Stimulated activated CD4-positive, alpha-beta T cell treated with anti-CD3 and anti-CD28 coated beads, TNF-alpha, amount 100 ng/mL, for 48 hours (primary cell): ENCODE data around the gene HNMT.

Experiments
- DNase-seq, 3 donors: peaks; one replicate each; pipeline ENCODE4 v3.0.0-alpha.2; 2020; ENCODE audit warnings: low read depth in 3 of 3

HNMT gene

DNA sequence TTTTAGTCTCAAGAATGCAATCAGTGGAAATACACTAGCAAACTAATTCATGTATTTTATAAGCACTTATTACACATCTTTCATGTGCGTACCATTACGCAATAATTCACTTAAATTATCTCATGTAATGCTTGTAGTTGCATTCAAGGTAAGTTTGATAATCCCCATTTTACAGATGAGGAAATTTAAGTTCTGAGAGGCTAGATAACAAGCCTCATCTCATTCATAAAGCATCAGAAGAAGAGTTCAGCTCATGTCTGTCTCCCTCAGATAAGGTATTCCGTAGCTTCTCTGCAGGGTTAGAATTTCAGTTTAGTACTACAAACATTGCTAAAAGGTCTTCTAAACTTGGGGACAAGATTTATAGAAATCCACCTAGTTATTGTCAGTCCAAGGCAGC, 47.8 kb downstream of the HNMT start:
- no peak for DNase-seq

DNA sequence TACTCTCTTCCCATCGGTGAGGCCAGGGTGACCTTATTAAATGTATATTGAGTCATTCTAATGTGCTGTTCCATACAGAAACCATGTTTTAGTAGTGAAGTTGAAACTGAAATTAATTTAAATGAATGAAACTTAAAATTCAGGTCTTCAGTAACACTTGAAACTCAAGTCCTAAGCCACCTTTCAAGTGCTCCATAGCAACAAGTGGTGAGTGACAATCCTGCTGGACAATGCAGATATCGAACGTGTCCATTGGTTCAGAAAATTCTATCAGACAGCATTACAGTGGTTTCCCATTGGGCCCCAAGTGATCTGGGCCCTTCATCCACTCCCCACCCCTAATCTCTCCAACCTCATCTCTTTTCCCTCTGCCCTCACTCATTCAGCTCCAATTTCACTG, 48.7 kb downstream of the HNMT start:
- DNase-seq = no peak

DNA sequence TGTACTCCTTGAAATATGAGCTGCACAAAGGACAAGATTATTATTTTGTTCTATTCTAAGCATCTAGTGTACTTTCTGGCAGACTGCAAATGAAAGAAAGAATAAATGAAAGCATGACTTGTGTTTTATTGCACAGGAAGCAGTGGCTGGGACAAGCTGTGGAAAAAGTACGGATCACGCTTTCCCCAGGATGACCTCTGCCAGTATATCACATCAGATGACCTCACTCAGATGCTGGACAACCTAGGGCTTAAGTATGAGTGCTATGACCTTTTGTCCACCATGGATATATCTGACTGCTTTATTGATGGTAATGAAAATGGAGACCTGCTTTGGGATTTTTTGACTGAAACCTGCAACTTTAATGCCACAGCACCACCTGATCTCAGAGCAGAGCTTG, 49.4 kb downstream of the HNMT start:
- no peak for DNase-seq

DNA sequence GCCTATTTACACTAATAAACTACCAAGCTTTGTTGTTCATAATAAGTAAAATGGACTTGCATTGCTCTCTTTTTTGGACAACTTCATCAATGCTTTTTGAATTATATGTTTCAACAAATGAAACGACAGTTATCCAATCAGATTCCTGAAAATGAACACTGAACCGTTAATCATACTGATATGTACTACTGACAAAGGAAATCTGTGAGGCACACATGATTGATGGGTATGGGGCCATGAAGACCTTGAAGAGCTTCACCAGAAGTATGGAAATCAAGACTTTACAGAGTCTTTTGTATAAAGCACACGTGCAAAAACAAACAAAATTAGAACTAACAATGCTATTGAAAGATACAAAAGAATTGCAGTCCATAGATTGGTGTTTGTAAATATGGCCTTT, 51.2 kb downstream of the HNMT start:
- no peak for DNase-seq

DNA sequence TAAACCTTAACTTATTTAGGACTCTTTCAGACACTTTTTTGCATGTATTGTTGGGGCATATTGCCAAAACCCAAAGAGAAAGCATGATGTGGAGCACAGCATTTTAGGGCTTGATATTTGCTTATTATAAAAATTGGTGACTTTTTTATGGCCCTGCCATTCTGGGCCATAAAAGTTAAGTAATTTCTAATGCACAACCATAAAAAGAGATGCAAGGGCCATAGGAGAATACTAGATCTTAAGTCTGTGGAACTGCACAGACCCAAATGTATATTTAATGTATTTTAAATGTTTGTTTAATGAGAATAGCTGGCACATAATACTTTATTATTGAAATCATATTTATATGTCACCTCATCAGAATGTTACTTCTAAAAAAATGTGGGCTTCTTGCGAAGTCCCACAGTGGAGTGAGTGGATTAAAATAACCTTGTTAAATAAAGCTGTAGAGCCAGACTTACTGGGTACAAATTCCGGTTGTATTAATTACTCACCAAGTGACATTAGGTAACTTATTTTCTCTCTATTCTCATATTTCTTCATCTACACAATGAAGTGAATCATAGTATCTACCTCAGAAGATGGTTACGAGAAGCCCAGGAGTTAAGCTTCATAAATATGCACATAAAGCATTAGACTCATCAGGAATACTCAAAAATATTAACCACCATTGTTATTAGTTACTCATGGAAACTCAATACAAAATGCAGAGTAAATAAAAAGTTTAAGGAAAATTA, 52.2 kb downstream of the HNMT start:
- DNase-seq = no peak

DNA sequence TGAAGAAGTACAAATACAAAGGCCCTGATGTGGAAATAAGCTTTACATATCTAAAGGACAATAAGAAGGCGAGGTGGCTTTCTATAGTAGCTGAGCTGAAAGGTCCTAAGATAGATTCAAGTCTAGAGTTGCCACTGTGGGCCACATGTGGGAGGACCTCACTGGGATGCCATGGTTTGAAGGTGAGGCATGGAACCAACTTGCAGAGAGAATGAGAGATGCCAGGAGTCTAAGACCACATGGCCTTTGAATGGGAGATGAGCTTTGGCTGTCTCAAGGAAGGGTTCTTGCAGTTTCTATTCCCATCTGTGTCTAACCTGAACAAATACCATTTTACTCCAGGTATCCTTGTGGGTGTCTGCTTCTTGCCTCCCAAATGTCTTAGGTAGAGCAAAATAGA, 53.6 kb downstream of the HNMT start:
- no peak for DNase-seq

DNA sequence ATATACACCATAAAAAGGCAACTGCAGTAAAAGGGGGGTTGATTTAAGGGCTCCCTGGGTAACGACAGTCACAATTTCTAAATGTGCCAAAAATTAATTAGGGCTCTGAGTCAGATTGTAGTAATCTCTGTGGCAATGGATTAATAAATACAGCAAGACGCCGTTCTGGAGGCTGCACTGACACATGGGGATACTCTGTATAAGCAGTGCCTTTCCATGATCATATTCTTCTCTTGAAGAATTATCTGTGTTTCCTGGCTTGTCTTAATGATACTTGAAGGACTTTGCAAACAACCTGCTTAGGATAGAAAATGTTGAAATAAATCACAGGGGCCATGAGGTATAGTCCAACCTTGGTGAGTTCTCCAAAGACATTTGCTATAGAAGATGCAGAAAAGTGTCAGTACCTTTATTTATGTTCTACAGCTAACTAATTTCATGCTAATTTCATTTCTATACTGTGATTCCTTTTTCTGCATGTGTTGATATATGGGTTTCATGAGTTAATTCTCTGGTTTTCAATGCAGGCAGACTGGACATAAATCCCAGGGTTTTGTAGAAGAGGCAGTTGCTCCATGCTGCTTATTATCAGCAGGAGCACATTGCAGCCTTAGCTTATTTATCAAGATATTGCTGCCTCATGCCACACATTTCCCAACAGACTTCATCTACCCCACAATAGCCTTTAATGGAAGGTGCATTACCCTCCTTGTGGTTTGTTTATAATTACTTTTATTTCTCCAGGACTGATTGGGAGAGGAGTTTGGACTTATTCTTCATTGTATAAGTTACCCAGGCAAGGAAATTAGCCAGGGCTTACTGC, 54.8 kb downstream of the HNMT start:
- DNase-seq = no peak

DNA sequence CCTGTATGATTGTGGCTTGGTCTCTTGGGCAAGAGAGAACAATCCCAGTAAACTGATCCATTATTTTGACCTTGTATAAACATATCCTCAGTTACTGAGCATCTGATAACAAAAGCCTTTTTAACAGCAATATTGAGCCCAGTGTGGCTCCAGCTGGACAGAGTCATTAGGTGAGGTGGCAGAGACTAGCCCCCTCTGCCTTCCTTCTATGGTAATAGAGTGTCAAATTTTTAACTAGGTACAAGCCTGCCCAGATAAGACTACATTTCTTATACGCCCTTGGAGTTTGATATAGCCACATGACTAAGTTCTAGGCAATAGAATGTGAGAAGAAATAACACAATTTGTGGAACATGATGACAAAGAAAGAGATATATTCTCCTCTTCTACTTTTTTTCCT, 56.2 kb downstream of the HNMT start:
- DNase-seq = no peak

DNA sequence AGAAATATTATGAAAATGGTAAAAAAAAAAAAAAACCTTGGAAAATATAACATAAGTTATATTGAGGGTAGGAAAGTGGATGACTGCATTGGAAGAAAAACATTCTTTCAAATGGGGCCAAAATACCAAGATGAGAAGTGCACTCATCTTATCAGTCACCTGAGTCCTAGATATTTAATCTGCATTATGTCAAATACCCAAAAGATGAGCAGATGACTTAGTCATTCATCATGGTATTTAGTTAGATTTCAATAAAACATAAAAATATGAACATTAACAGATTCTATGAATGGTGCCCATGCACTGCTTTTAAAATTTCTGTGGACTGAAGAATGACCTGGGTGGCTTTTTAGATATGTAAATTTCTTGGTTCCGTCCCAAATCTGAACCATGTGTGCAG, 56.9 kb downstream of the HNMT start:
- no peak for DNase-seq

DNA sequence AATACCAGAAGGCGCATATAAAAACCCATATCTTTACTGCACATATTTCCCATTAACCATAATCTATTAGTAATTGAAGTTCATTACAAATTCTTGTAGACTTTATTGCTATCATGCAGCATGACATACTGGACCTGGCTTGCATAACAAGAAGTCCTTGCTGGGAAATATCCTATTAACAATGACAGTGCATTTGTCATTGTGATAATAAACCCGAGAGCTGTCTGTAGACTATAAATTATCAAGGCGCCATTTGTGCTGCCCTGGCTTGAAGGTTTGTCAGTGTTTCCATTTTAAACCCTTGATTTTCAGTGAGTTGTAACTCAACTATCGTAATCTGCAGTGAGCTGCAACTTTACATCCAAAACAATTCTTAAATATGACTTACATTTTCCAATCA, 59.0 kb downstream of the HNMT start:
- no peak for DNase-seq

DNA sequence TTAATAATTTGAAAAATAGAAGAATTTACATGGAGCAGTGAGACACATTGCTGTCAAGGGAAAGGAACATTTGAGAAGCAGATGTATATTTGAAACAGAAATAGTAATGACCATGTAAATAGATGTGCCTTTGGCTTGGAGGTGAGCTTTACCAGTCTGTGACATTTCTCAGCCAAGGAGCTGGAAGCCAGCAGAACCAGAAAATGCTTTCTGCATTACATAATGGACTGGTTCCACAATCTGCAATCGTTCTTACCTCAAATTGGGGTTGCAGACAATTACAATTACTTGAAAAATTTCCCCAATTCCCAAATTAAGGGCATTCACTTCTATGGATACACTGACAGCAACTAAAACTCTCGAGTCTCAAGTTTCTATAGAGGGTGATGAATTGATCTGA, 59.7 kb downstream of the HNMT start:
- no peak for DNase-seq

DNA sequence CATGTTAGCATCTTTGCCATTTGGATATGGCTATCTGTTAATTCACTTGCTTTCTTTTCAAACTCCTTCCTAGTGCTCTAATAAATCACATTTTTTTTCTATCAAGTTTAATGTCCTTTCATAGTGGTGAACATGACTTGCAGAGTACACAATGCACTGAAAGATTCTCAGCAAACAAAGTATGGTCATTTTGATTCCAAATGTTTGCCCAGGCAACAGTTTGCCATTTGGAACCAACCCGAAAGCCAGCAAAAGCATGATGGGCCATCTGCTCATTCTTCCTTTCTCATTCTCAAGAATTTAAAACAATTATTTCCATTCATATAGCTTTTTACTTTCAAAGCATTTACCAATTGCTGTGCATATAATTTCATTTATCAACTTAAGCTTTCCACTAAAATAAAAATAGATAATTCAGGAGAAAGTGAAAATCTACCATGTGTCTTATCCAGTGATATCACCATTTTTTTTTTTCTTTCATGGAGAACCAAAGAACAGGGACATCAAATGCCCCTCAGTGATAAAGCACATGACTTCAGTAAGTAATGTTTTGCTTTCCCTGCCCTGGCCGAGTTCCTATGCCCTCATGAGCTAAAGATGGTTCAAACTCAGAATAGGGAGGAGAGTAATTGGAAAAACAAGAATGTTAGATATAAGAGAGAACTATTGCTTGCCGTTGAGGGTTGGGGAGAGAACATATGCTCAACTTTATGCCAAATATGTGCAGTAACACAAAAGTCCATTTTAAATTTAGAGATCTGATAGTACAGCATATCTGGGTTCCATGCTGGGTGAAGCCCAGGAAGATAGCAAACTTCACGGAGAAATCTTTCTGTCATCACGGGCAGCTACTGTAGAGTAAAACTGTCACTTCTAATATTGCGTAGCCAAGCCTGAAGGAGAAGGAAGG, 62.1 kb downstream of the HNMT start:
- no peak for DNase-seq

DNA sequence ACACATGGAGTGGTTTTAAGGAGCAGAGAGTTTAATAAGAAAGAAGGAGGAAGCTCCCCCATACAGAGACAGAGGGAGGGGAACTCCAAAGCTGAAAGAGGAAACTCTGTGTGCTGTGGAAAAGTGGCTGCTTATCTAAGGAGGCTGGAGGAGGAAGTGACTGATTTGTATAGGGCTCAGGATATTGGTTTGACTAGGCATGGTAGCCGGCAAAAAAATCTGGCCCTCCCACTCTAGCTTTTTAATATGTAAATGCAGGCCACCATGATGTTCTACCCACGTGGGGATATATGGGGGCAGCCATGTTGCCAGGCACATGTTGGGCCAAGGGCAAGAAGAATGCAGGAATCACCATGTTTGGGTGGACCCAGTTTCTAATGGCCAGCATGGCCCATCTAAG, 64.3 kb downstream of the HNMT start:
- no peak for DNase-seq

DNA sequence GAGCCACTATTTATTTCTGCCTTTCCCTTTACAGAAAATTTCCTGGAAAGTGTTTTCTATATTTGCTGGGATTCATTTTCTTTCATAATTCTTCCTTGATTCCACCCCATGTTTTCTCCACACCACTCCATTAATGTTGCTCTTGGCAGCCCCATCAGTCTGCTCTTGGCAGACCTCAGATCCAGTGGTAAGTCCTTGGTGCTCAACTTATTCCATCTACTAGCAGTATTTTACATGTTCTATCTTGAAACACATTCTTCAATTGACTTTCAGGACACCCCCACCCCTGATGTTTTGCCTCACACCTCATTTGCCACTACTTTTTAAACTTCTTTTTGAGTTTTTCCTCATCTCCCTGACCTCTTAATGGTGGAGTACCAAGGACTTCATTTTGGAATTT, 65.0 kb downstream of the HNMT start:
- DNase-seq = no peak

DNA sequence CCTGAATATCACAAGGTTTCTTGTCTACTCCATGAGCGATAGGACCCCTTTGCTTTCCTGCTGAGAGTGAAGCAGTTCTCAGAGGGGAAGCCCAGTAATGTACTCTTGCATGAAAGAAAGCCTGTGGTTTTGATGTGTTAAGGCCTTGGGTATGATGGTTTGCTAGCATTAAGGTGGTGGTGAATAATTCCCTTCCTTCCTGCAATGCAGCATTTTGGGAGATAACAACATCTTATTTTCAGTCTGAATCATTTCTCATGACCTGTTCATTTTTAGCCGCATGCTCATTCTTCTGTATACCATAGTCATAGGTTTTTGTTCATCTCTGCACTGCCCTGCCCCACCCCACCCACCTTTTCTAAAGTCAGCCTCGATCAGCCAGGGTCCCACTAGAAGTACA, 66.2 kb downstream of the HNMT start:
- DNase-seq = no peak

DNA sequence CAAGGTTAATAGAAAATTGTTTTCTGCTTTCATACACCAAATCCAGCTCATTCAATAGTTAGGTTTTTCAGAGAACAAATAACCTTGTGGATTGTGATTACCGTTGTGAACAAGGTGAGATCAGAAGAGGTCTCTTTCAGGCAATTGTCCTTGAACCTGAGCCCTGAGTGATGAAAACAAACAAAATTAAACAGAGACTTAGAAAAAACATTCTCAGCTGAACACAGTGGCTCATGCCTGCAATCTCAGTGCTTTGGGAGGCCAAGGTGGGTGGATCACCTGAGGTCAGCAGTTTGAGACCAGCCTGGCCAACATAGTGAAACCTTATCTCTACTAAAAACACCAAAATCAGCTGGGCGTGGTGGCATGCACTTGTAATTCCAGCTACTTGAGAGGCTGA, 68.1 kb downstream of the HNMT start:
- DNase-seq = no peak

DNA sequence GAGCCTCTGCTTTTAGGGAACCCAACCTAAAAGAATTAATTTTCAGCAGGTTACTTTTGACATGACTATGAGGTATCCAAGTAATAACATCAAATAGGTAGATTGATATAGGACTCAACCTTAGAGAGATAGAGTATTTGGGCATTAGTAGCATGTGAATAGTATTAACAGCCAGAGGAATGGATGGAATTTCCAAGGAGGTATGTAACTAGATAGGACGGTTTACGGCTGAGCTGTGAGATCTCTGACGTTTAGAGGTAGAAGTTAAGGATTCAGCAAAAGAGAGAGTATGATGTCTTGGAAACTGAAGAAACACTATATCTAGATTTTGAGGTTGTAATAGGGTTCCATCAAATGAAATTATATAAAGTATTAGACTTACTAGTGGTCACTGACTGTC, 70.3 kb downstream of the HNMT start:
- DNase-seq = no peak

DNA sequence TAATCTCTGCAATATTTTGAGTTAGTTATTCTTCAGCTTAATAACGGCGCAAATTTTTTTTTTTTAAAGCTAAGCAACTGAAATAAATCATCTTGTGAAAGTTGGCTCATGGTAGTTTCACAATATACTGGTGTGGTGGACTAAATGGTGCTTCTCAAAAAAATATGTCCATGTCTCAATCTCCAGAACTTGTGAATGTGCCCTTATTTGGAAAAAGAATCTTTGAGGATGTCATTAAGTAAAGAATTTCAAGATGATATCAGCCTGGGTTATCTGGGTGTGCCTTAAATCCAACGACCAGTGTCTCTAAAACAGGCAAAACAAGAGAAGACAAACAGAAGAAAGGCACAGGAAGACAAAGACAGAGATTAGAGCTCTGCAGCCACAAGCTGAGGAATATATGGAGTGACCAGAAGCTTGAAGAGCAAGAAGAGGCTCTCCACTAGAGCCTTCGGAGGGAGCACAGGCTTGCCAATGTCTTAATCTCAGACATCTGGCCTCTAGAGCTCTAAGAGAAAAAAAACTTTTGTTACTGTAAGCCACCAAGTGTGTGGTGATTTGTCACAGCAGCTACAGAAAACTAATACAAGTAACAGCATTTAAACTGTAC, 71.4 kb downstream of the HNMT start:
- no peak for DNase-seq

DNA sequence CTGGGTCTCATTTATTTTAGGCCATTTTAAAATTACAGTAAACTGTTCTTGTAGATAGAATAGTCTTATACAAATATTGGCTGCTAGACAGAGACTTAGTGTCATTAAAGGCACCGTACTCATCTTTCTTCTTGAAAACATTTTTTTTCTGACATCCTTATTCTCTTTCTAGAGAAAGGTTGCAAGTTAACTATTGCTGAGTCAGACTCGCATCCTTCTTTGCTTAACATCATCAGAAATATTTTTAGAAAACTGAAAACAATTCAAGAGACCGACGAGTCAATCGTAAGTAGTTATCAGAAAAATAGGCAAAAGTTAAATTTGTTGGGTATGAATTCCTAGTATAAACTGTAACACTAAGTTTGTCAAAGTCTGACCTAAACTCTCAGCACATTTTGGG, 72.2 kb downstream of the HNMT start:
- no peak for DNase-seq

DNA sequence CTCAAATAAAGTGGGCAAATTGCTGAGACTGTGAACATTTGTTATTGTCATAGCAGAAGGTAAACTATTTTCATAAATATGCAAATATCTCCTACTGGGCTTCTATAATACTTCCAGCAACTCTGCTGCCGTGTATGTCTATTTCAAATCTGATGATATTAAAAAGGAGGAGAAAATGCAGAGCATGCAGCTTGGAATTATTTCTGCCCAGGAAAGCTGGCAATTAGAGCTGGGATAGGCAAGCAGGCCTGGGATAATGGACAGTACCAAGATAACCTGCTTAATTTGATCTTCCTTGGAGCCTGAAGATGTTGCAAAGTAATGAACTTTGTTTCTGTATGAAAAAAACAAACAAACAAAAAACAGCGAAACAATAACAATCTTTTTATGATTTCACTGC, 72.8 kb downstream of the HNMT start:
- no peak for DNase-seq

DNA sequence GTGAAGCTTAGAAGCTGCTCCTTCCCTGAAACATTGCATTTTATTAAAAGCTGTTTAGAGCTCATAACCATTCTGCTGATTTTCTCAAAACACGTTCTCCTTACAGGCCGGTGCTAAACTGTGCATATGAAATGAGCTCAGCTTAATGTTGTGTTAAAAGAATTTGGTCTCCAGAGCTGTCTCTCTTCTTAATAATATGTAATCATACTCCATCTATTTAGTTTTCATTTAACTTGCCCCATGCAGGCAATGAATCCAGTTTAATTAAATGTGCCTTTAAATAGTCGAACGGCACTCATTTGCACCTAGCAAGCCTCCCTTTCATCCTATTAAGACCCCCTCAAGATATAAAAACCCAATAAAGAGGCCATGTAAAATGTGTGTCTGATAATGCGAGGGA, 76.3 kb downstream of the HNMT start:
- DNase-seq = no peak

DNA sequence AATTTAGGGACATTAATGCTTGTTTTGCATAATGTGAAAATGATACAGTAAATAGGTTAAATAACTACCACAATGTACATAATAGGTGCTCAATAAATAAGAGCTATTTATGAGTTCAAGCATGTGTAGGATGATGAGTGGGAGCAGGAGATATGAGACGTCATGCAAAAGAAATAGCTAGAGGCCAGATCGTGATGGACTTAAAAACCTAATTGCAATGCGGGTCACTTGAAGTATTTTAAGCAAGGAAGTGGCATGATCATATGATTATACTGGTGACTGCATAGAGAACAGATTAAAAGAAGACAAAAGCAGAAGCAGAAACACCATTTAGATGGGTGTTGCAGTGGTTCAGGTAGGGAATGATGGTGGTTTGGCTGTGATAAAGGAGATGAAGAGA, 78.0 kb downstream of the HNMT start:
- DNase-seq = no peak
